GM19455 (cell line): ENCODE measurements around the gene STAG1.
"Not testable (repeated sequence)": the region's sequence is repeated elsewhere in the genome, so short reads cannot be mapped to it uniquely, and the experiment has no call there.

Experiments used
- ATAC-seq: cut with Tn5 transposase; IDR thresholded peaks from one replicate; pipeline ENCODE4 v1.9.1; 2021; ENCODE audit not compliant: unreplicated experiment

Gene STAG1

GRCh38 chr3:136752172-136752421 is at the start of gene STAG1:
Gene STAG1 (minus strand): TSS chr3:136752378. CDS start chr3:136630898, 121,480 bp downstream.
- no peak for ATAC-seq

GRCh38 chr3:136801146-136801545 is 49.0 kb upstream of the STAG1 start:
- not testable (repeated sequence) for ATAC-seq

GRCh38 chr3:136792556-136793330 is 40.6 kb upstream of the STAG1 start:
- ATAC-seq, result no peak

- ATAC-seq, result no peak
Observed at GRCh38 chr3:136790786-136791185, 38.6 kb upstream of the STAG1 start.

GRCh38 chr3:136789976-136790375 is 37.8 kb upstream of the STAG1 start:
- no peak for ATAC-seq

- ATAC-seq, result no peak
Observed at GRCh38 chr3:136788154-136788553, 36.0 kb upstream of the STAG1 start.

GRCh38 chr3:136787349-136787748 is 35.2 kb upstream of the STAG1 start:
- ATAC-seq, result no peak

- no peak for ATAC-seq
Observed at GRCh38 chr3:136783708-136784191, 31.6 kb upstream of the STAG1 start.

- ATAC-seq, result no peak
Observed at GRCh38 chr3:136780741-136781140, 28.6 kb upstream of the STAG1 start.

GRCh38 chr3:136778865-136779264 is 26.7 kb upstream of the STAG1 start:
- ATAC-seq, result no peak

GRCh38 chr3:136772709-136773108 is 20.5 kb upstream of the STAG1 start:
- ATAC-seq, result no peak

GRCh38 chr3:136758160-136759102 is 6.3 kb upstream of the STAG1 start:
- not testable (repeated sequence) for ATAC-seq

GRCh38 chr3:136755192-136755591 is 3.0 kb upstream of the STAG1 start:
- ATAC-seq, result no peak

- no peak for ATAC-seq
Observed at GRCh38 chr3:136753326-136753939, 1.3 kb upstream of the STAG1 start.

GRCh38 chr3:136752422-136753325 is 496 bp upstream of the STAG1 start:
- peak; percentile 85 for ATAC-seq

- peak; percentile 16 for ATAC-seq
Observed at GRCh38 chr3:136751316-136752171, 634 bp downstream of the STAG1 start.

- no peak for ATAC-seq
Observed at GRCh38 chr3:136750897-136751315, 1.3 kb downstream of the STAG1 start.

- no peak for ATAC-seq
Observed at GRCh38 chr3:136750209-136750896, 1.8 kb downstream of the STAG1 start.

- not testable (repeated sequence) for ATAC-seq
Observed at GRCh38 chr3:136749602-136750001, 2.6 kb downstream of the STAG1 start.
